Measurements from ENCODE around the gene E4F1. TPM values are rescaled to one million over a fixed set of nuclear protein-coding genes. Genes with fewer than 3 reads are reported as not detected.

Gene E4F1
- total RNA-seq, 1 experiment from 2014 or later: 30.1 TPM

GRCh38 chr16:2186505-2186904 lies 36.9 kb upstream of the E4F1 start:
- H3K27ac Mint-ChIP-seq (ENCODE audit: unreplicated experiment): no peak overlapping the region
- H3K4me3 ChIP-seq (ENCODE audit: low read depth, low read length): no peak overlapping the region
- no peak overlapping the region for H3K4me3 Mint-ChIP-seq (ENCODE audit: unreplicated experiment)
- no peak for DNase-seq
- H3K9me3 Mint-ChIP-seq (ENCODE audit: unreplicated experiment): no peaks in the 10 kb centered on the region
- peaks cover 13% of the 10 kb centered on the region for H3K36me3 Mint-ChIP-seq (ENCODE audit: insufficient read depth, unreplicated experiment)
- no peaks in the 10 kb centered on the region for H3K27me3 Mint-ChIP-seq (ENCODE audit: insufficient read depth, unreplicated experiment)
- H3K27me3 ChIP-seq (replicated peaks; ENCODE audit: control insufficient read depth, insufficient read depth, low read length): no peaks in the 10 kb centered on the region
- CTCF ChIA-PET: no interaction called here
- no peaks in the 10 kb centered on the region for H3K9me3 ChIP-seq
- no peaks in the 10 kb centered on the region for H3K4me1 ChIP-seq
- no TSS peak for BruUV-seq (replicated peaks)
- no peak for TF ChIP-seq CTCF (IDR thresholded peaks at IDR 0.05; ENCODE audit: insufficient read depth in 1 of 2, low read depth in 1 of 2, low read length in 1 of 2, severe bottlenecking in 1 of 2, unreplicated experiment in 1 of 2)
- intact Hi-C loops (cut with micrococcal nuclease; ENCODE audit: unreplicated experiment): no loop called here
- peaks cover 6% of the 10 kb centered on the region for H3K4me1 Mint-ChIP-seq (ENCODE audit: low read depth, unreplicated experiment)
- H3K36me3 ChIP-seq (ENCODE audit: control insufficient read depth, insufficient read depth, low read length): no peaks in the 10 kb centered on the region; the same call in 1 of the 2 replicates
- POLR2A ChIA-PET: interaction anchor here (0.6 kb wide), 1 partner anchor 130 kb away, joined by 5 read pairs; no protein-coding TSS in a partner anchor

DNA sequence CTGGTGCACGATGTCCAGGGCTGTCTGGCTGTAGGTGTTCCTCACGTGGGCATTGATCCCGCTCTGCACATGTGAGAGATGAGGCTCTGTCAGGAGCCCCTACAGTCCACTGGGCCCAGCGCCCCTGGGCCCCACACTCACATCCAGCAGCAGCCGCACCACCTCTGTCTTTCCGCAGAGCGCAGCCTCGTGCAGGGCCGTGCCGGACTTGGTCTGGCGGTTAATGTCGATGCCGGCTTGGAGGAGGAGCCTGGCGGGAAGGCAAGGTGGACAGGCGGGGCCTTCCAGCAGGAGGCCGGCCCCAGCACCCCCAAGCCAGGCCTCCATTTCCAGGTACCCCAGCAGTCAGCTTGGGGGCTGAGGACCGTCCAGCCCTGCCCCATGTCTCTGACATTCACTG lies 36.2 kb upstream of the E4F1 start:
- CTCF ChIA-PET: interaction anchor here (0.6 kb wide), 1 partner anchor 1971 kb away, joined by 5 read pairs; no protein-coding TSS in a partner anchor

DNA sequence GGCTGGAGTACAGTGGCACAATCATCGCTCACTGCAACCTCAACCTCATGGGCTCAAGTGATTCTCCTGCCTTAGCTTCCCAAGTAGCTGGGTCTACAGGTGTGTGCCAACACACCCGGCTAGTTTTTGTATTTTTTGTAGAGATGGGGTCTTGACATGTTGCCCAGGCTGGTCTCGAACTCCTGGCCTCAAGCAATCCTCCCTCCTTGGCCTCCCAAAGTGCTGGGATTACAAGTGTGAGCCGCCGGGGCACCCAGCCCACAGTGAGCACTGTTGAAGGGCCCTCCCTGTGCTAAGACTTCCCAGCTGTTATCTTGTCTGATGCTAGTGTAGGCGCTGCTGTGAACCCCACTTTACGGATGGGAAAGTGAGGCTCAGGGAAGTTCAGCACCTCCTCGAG lies 35.0 kb upstream of the E4F1 start:
- Mint-ChIP-seq H3K4me3 (ENCODE audit: unreplicated experiment) (no peak overlapping the region), H3K27ac (ENCODE audit: unreplicated experiment) (no peak overlapping the region), H3K4me1 (ENCODE audit: low read depth, unreplicated experiment) (no peaks in the 10 kb centered on the region), H3K9me3 (ENCODE audit: unreplicated experiment) (no peaks in the 10 kb centered on the region), H3K36me3 (ENCODE audit: insufficient read depth, unreplicated experiment) (no peaks in the 10 kb centered on the region), H3K27me3 (ENCODE audit: insufficient read depth, unreplicated experiment) (no peaks in the 10 kb centered on the region)
- Histone ChIP-seq H3K4me3 (ENCODE audit: low read depth, low read length) (no peak overlapping the region), H3K36me3 (ENCODE audit: control insufficient read depth, insufficient read depth, low read length) (no peaks in the 10 kb centered on the region; the same call in 1 of the 2 replicates), H3K9me3 (no peaks in the 10 kb centered on the region), H3K27me3 (replicated peaks; ENCODE audit: control insufficient read depth, insufficient read depth, low read length) (no peaks in the 10 kb centered on the region), H3K4me1 (no peaks in the 10 kb centered on the region)
- BruUV-seq (replicated peaks): no TSS peak
- DNase-seq: no peak
- intact Hi-C loops (cut with micrococcal nuclease; ENCODE audit: unreplicated experiment): no loop called here
- CTCF ChIA-PET: no interaction called here
- no peak for TF ChIP-seq CTCF (IDR thresholded peaks at IDR 0.05; ENCODE audit: insufficient read depth in 1 of 2, low read depth in 1 of 2, low read length in 1 of 2, severe bottlenecking in 1 of 2, unreplicated experiment in 1 of 2)
- POLR2A ChIA-PET: no interaction called here

More for the DNA sequence above, 36.2 kb upstream of the E4F1 start:
- Histone ChIP-seq H3K27me3 (replicated peaks; ENCODE audit: control insufficient read depth, insufficient read depth, low read length) (no peaks in the 10 kb centered on the region), H3K36me3 (ENCODE audit: control insufficient read depth, insufficient read depth, low read length) (no peaks in the 10 kb centered on the region; the same call in 1 of the 2 replicates), H3K4me3 (ENCODE audit: low read depth, low read length) (no peak overlapping the region), H3K9me3 (no peaks in the 10 kb centered on the region), H3K4me1 (no peaks in the 10 kb centered on the region)
- no peaks in the 10 kb centered on the region for H3K9me3 Mint-ChIP-seq (ENCODE audit: unreplicated experiment)
- no peak for TF ChIP-seq CTCF (IDR thresholded peaks at IDR 0.05; ENCODE audit: insufficient read depth in 1 of 2, low read depth in 1 of 2, low read length in 1 of 2, severe bottlenecking in 1 of 2, unreplicated experiment in 1 of 2)
- no peak overlapping the region for H3K27ac Mint-ChIP-seq (ENCODE audit: unreplicated experiment)
- BruUV-seq (replicated peaks): no TSS peak
- POLR2A ChIA-PET: no interaction called here
- H3K4me3 Mint-ChIP-seq (ENCODE audit: unreplicated experiment): no peak overlapping the region
- DNase-seq: no peak
- no peaks in the 10 kb centered on the region for H3K4me1 Mint-ChIP-seq (ENCODE audit: low read depth, unreplicated experiment)
- intact Hi-C loops (cut with micrococcal nuclease; ENCODE audit: unreplicated experiment): no loop called here
- H3K27me3 Mint-ChIP-seq (ENCODE audit: insufficient read depth, unreplicated experiment): no peaks in the 10 kb centered on the region
- peaks cover 6% of the 10 kb centered on the region for H3K36me3 Mint-ChIP-seq (ENCODE audit: insufficient read depth, unreplicated experiment)

Measured in Caco-2 (cell line).